SK-N-SH treated with all-trans-retinoic acid at 6 μM for 48 hours (cell line): ENCODE results near the gene OCEL1.

Experiments used
- ARNTL ChIP-seq: fragments of 450-650 bp; formaldehyde crosslinking; IDR thresholded peaks from 2 replicates; pipeline ENCODE4 v1.5.0; 2020; ENCODE audit warnings: low read depth, mild to moderate bottlenecking, moderate library complexity, borderline replicate concordance
- PPARA ChIP-seq: fragments of 250-450 bp; sonication (Bioruptor Pico); IDR thresholded peaks from 2 replicates; pipeline ENCODE4 v1.5.0; 2020; ENCODE audit warnings: mild to moderate bottlenecking, borderline replicate concordance
- RARB ChIP-seq: fragments of 250-450 bp; sonication (Bioruptor Pico); IDR thresholded peaks from 2 replicates; pipeline ENCODE4 v1.8.0; 2021; ENCODE audit warnings: mild to moderate bottlenecking, moderate library complexity
- ZFP30 ChIP-seq: fragments of 450-650 bp; formaldehyde crosslinking; IDR thresholded peaks from 2 replicates; pipeline ENCODE4 v1.5.0; 2022; ENCODE audit warnings: mild to moderate bottlenecking, moderate library complexity
- TF ChIP-seq, protein P1 (sequence below): fragments of 250-450 bp; sonication (Bioruptor Pico); IDR thresholded peaks from 2 replicates; pipeline ENCODE4 v1.8.0; 2020; ENCODE audit warnings: mild to moderate bottlenecking, moderate library complexity, borderline replicate concordance

DNA sequence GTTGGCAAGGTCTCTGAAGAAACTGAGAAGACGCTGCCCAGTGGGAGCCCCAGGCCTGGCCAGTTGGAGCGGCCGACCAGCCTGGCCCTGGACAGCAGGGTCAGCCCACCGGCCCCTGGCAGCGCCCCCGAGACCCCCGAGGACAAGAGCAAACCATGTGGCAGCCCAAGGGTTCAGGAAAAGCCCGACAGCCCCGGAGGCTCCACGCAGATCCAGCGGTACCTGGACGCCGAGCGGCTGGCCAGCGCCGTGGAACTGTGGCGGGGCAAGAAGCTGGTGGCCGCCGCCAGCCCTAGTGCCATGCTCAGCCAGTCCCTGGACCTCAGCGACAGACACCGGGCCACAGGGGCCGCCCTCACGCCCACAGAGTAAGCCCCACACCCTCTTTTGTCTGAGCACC is 30.9 kb upstream of the OCEL1 start:
- no peak for TF ChIP-seq ZFP30 (CRISPR knock-in tag)
- no peak for TF ChIP-seq ARNTL (CRISPR knock-in tag)
- TF ChIP-seq, protein P1, sequence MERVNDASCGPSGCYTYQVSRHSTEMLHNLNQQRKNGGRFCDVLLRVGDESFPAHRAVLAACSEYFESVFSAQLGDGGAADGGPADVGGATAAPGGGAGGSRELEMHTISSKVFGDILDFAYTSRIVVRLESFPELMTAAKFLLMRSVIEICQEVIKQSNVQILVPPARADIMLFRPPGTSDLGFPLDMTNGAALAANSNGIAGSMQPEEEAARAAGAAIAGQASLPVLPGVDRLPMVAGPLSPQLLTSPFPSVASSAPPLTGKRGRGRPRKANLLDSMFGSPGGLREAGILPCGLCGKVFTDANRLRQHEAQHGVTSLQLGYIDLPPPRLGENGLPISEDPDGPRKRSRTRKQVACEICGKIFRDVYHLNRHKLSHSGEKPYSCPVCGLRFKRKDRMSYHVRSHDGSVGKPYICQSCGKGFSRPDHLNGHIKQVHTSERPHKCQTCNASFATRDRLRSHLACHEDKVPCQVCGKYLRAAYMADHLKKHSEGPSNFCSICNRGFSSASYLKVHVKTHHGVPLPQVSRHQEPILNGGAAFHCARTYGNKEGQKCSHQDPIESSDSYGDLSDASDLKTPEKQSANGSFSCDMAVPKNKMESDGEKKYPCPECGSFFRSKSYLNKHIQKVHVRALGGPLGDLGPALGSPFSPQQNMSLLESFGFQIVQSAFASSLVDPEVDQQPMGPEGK (CRISPR knock-in tag) = no peak
- TF ChIP-seq PPARA = no peak
- no peak for TF ChIP-seq RARB (CRISPR knock-in tag)
